Neuron (in vitro differentiated cells): ENCODE measurements around the gene SAA4.
"Not testable (repeated sequence)": the region's sequence is repeated elsewhere in the genome, so short reads cannot be mapped to it uniquely, and the experiment has no call there.

Source experiments
- H2AFZ ChIP-seq: one replicate; pipeline ENCODE4 v1.6.1; 2013; ENCODE audit warnings: low read depth, mild to moderate bottlenecking, inconsistent platforms, low read length, moderate library complexity
- H3K27me3 ChIP-seq: one replicate; pipeline ENCODE4 v1.6.1; 2013; ENCODE audit warnings: low read length; ENCODE audit not compliant: insufficient read depth
- H3K36me3 ChIP-seq: one replicate; pipeline ENCODE4 v1.6.1; 2013; ENCODE audit warnings: low read length; ENCODE audit not compliant: insufficient read depth
- H3K4me1 ChIP-seq: one replicate; pipeline ENCODE4 v1.6.1; 2013; ENCODE audit warnings: low read length; ENCODE audit not compliant: insufficient read depth
- H3K4me3 ChIP-seq: 2 replicates; pipeline ENCODE4 v1.5.1; 2013; ENCODE audit warnings: mild to moderate bottlenecking, low read length, moderate library complexity
- H3K9me3 ChIP-seq: one replicate; pipeline ENCODE4 v1.6.1; 2013; ENCODE audit warnings: low read length

The SAA4 gene

GRCh38 chr11:18235394-18236334 is 938 bp downstream of the SAA4 start:
- peaks cover 6% of the 10 kb centered on the region for H3K27me3 ChIP-seq
- H3K36me3 ChIP-seq = no peaks in the 10 kb centered on the region
- H3K4me1 ChIP-seq = no peaks in the 10 kb centered on the region
- no peaks in the 10 kb centered on the region for H3K9me3 ChIP-seq
- H2AFZ ChIP-seq = no peak overlapping the region
- no peak overlapping the region for H3K4me3 ChIP-seq

- Histone ChIP-seq H3K36me3 (no peaks in the 10 kb centered on the region), H3K27me3 (peaks cover 6% of the 10 kb centered on the region), H2AFZ (no peak overlapping the region), H3K4me3 (no peak overlapping the region), H3K4me1 (no peaks in the 10 kb centered on the region), H3K9me3 (no peaks in the 10 kb centered on the region)
Observed at GRCh38 chr11:18233912-18234311, 2.7 kb downstream of the SAA4 start.

- H3K4me1 ChIP-seq = no peaks in the 10 kb centered on the region
- H3K9me3 ChIP-seq = no peaks in the 10 kb centered on the region
- no peak overlapping the region for H2AFZ ChIP-seq
- peaks cover 4% of the 10 kb centered on the region for H3K27me3 ChIP-seq
- no peaks in the 10 kb centered on the region for H3K36me3 ChIP-seq
- H3K4me3 ChIP-seq = no peak overlapping the region
Observed at GRCh38 chr11:18230859-18231258, 5.7 kb downstream of the SAA4 start.

GRCh38 chr11:18229501-18229900 is 7.1 kb downstream of the SAA4 start:
- H3K9me3 ChIP-seq = no peaks in the 10 kb centered on the region
- H3K4me3 ChIP-seq = no peak overlapping the region
- H3K36me3 ChIP-seq = no peaks in the 10 kb centered on the region
- no peaks in the 10 kb centered on the region for H3K4me1 ChIP-seq
- peaks cover 4% of the 10 kb centered on the region for H3K27me3 ChIP-seq
- no peak overlapping the region for H2AFZ ChIP-seq

- Histone ChIP-seq H2AFZ (no peak overlapping the region), H3K4me3 (no peak overlapping the region), H3K36me3 (no peaks in the 10 kb centered on the region), H3K27me3 (peaks cover 4% of the 10 kb centered on the region), H3K4me1 (no peaks in the 10 kb centered on the region), H3K9me3 (no peaks in the 10 kb centered on the region)
Observed at GRCh38 chr11:18225913-18226312, 10.7 kb downstream of the SAA4 start.

GRCh38 chr11:18223591-18224387 is 12.8 kb downstream of the SAA4 start:
- H3K27me3 ChIP-seq = peaks cover 4% of the 10 kb centered on the region
- no peaks in the 10 kb centered on the region for H3K4me1 ChIP-seq
- H3K36me3 ChIP-seq = no peaks in the 10 kb centered on the region
- no peak overlapping the region for H3K4me3 ChIP-seq
- H3K9me3 ChIP-seq = no peaks in the 10 kb centered on the region
- H2AFZ ChIP-seq = no peak overlapping the region

GRCh38 chr11:18222814-18223421 is 13.7 kb downstream of the SAA4 start:
- no peak overlapping the region for H3K4me3 ChIP-seq
- peaks cover 2% of the 10 kb centered on the region for H3K27me3 ChIP-seq
- H3K36me3 ChIP-seq = no peaks in the 10 kb centered on the region
- H3K4me1 ChIP-seq = no peaks in the 10 kb centered on the region
- H2AFZ ChIP-seq = no peak overlapping the region
- H3K9me3 ChIP-seq = no peaks in the 10 kb centered on the region

- Histone ChIP-seq H3K4me1 (no peaks in the 10 kb centered on the region), H3K27me3 (no peaks in the 10 kb centered on the region), H3K4me3 (no peak overlapping the region), H3K9me3 (no peaks in the 10 kb centered on the region), H2AFZ (no peak overlapping the region), H3K36me3 (no peaks in the 10 kb centered on the region)
Observed at GRCh38 chr11:18221274-18221876, 15.2 kb downstream of the SAA4 start.

GRCh38 chr11:18209058-18209457 is 27.5 kb downstream of the SAA4 start:
- no peak overlapping the region for H2AFZ ChIP-seq
- no peaks in the 10 kb centered on the region for H3K9me3 ChIP-seq
- no peak overlapping the region for H3K4me3 ChIP-seq
- H3K27me3 ChIP-seq = no peaks in the 10 kb centered on the region
- no peaks in the 10 kb centered on the region for H3K4me1 ChIP-seq
- H3K36me3 ChIP-seq = no peaks in the 10 kb centered on the region

- H3K9me3 ChIP-seq = no peaks in the 10 kb centered on the region
- H3K4me3 ChIP-seq = no peak overlapping the region
- H3K4me1 ChIP-seq = no peaks in the 10 kb centered on the region
- H3K27me3 ChIP-seq = no peaks in the 10 kb centered on the region
- H2AFZ ChIP-seq = no peak overlapping the region
- no peaks in the 10 kb centered on the region for H3K36me3 ChIP-seq
Observed at GRCh38 chr11:18204771-18205170, 31.8 kb downstream of the SAA4 start.

GRCh38 chr11:18204220-18204619 is 32.4 kb downstream of the SAA4 start:
- Histone ChIP-seq H3K4me3 (no peak overlapping the region), H3K36me3 (no peaks in the 10 kb centered on the region), H3K9me3 (no peaks in the 10 kb centered on the region), H2AFZ (no peak overlapping the region), H3K27me3 (no peaks in the 10 kb centered on the region), H3K4me1 (no peaks in the 10 kb centered on the region)

- H3K4me3 ChIP-seq = no peak overlapping the region
- no peaks in the 10 kb centered on the region for H3K27me3 ChIP-seq
- H3K4me1 ChIP-seq = no peaks in the 10 kb centered on the region
- no peaks in the 10 kb centered on the region for H3K9me3 ChIP-seq
- no peak overlapping the region for H2AFZ ChIP-seq
- H3K36me3 ChIP-seq = no peaks in the 10 kb centered on the region
Observed at GRCh38 chr11:18203723-18204122, 32.9 kb downstream of the SAA4 start.

- H3K9me3 ChIP-seq, H3K36me3 ChIP-seq, H3K4me1 ChIP-seq, H2AFZ ChIP-seq, H3K4me3 ChIP-seq, H3K27me3 ChIP-seq: not testable (repeated sequence)
Observed at GRCh38 chr11:18197738-18198137, 38.9 kb downstream of the SAA4 start.
